ENCODE data around the gene RSF1.

The RSF1 gene

DNA sequence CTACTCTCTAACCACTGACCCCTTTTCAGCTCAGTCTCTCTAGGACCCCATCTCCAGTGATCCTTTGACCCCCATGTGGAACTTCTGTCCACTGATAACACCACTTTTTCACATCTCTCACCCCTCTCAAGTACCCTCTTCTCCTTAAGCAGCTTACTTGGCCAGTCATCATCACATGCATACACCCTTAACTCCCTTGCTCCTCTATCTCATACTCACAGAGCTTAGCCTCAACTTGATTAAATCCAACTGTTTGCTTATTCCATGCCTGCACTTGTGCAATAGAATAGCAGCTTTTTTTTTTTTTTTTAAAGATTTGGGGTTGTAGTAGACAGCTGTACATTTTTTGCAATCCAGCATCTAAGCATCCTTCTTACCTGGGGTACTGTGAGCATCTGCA lies 208.6 kb downstream of the RSF1 start:
- DNase-seq (ENCODE audit: low spot score) = no peak

Small RNA genes within 50 kb of the gene (small RNA-seq; reads per million reads assigned to genes)
- 0 reads per million in 2 experiments for gene RF00019
